Caco-2 (cell line): ENCODE results near the gene RGS7. TPM values are rescaled to one million over a fixed set of nuclear protein-coding genes. Genes with fewer than 3 reads are reported as not detected.

Experiments
- BruUV-seq: library from RNA; stranded (reverse); fragments of 400-500 nt; replicated peaks from 2 replicates; lab custom pipeline; 2021; lab: Mats Ljungman, UMichigan
- CTCF ChIA-PET: fragments of 300-600 bp; sonication (Branson Sonifier 250); formaldehyde crosslinking; loops from one replicate; lab custom pipeline; 2022; ENCODE audit warnings: antibody characterized with exemption; lab: Charles Lee
- POLR2A ChIA-PET: fragments of 300-600 bp; sonication (Branson Sonifier 250); formaldehyde crosslinking; loops from one replicate; lab custom pipeline; 2022; ENCODE audit warnings: antibody characterized with exemption; lab: Charles Lee
- DNase-seq, 2 experiments: peaks; one replicate each; pipeline versions ENCODE4 v3.0.0 to v3.0.0-alpha.2; 2020 to 2022
- H3K27me3 ChIP-seq: replicated peaks from 2 replicates; pipeline ENCODE4 v1.6.0; 2011; ENCODE audit warnings: low read length; ENCODE audit not compliant: control insufficient read depth, insufficient read depth
- H3K36me3 ChIP-seq: 2 replicates; pipeline ENCODE4 v1.5.1; 2011; ENCODE audit warnings: low read length; ENCODE audit not compliant: control insufficient read depth, insufficient read depth
- H3K4me1 ChIP-seq: fragments of 250-450 bp; sonication (Bioruptor Pico); 2 replicates; pipeline ENCODE4 v1.5.1; 2020; ENCODE audit warnings: mild to moderate bottlenecking
- H3K4me3 ChIP-seq: 2 replicates; pipeline ENCODE4 v1.5.1; 2011; ENCODE audit warnings: low read depth, mild to moderate bottlenecking, control low read depth, low read length
- H3K9me3 ChIP-seq: fragments of 250-450 bp; sonication (Bioruptor Pico); 2 replicates; pipeline ENCODE4 v1.5.1; 2020; ENCODE audit warnings: mild to moderate bottlenecking, moderate library complexity
- H3K27ac Mint-ChIP-seq: one replicate; pipeline ENCODE4 v1.8.0; 2022; ENCODE audit warnings: mixed read lengths; ENCODE audit not compliant: unreplicated experiment
- H3K27me3 Mint-ChIP-seq: one replicate; pipeline ENCODE4 v1.8.0; 2022; ENCODE audit warnings: mixed read lengths; ENCODE audit not compliant: insufficient read depth, unreplicated experiment
- H3K36me3 Mint-ChIP-seq: one replicate; pipeline ENCODE4 v1.8.0; 2022; ENCODE audit warnings: mild to moderate bottlenecking, mixed read lengths; ENCODE audit not compliant: insufficient read depth, unreplicated experiment
- H3K4me1 Mint-ChIP-seq: one replicate; pipeline ENCODE4 v1.8.0; 2022; ENCODE audit warnings: low read depth, mixed read lengths; ENCODE audit not compliant: unreplicated experiment
- H3K4me3 Mint-ChIP-seq: one replicate; pipeline ENCODE4 v1.8.0; 2022; ENCODE audit warnings: mild to moderate bottlenecking, moderate library complexity, mixed read lengths; ENCODE audit not compliant: unreplicated experiment
- H3K9me3 Mint-ChIP-seq: one replicate; pipeline ENCODE4 v1.8.0; 2022; ENCODE audit warnings: mixed read lengths; ENCODE audit not compliant: unreplicated experiment
- intact Hi-C: fragments of 100-400 bp; cut with micrococcal nuclease; formaldehyde crosslinking; loops from one replicate; pipeline ENCODE4 v1.10.0; 2022; ENCODE audit not compliant: unreplicated experiment
- total RNA-seq: library from RNA; stranded (reverse); gene quantifications from 2 replicates; pipeline ENCODE4 v1.2.3, GENCODE V29; 2022
- TF ChIP-seq, protein P1 (sequence below), 2 experiments: fragments of 200-600 bp in 1 of 2; IDR thresholded peaks; 1 replicate in 1 of 2; 2 replicates in 1 of 2; pipeline versions ENCODE4 v1.5.1 to v1.8.0; 2011 to 2022; ENCODE audit warnings: antibody characterized with exemption in 1 of 2, control low read depth in 1 of 2, inconsistent platforms in 1 of 2, low read depth in 1 of 2, low read length in 1 of 2, mild to moderate bottlenecking in 1 of 2, moderate library complexity in 1 of 2; ENCODE audit not compliant: insufficient read depth in 1 of 2, severe bottlenecking in 1 of 2, unreplicated experiment in 1 of 2

Gene RGS7
- total RNA-seq, 1 experiment from 2014 or later, result not detected

DNA sequence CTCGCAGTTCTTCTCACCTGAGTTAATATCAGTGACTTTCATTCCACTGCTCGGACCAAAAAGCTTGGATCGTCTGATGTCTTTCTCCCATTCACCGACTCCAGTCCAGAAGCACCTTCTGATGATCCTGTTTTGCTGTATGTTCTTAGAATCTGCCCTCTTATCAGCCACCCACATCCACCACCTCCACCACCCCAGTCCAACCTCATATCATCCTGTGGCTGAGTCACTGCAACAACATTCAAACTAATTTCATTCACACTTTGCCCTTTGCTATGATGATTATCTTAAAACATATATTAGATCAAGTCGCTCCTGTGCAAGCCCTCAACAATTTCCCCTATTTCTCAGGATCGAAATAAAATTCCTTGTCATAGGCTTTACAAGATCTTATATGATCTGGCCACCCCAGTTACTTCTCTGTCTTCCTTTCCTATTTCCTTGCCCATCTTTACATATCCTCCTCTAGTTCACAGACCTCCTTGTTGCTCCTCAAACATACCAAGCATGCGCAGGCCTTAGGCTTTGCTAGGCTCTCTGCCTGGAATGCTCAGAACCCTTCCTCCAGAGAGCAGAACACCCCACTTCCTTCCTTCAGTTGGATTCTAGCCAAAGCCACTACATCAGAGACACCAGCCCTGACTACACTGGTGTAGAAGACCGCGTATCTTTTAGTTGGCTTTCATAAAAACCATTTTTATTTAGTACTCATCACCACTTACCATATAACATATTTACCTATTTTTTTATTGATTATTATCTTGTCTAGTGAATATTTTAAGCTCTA lies 409.4 kb downstream of the RGS7 start:
- no peak for DNase-seq
- H3K27ac Mint-ChIP-seq, result no peak overlapping the region
- intact Hi-C loops, result loop anchor here (1.0 kb wide), 1 partner anchor 59 kb away; no protein-coding TSS in a partner anchor
- H3K4me3 Mint-ChIP-seq, result no peak overlapping the region
- Histone ChIP-seq H3K27me3 (no peaks in the 10 kb centered on the region), H3K4me3 (no peak overlapping the region), H3K4me1 (no peaks in the 10 kb centered on the region), H3K36me3 (no peaks in the 10 kb centered on the region), H3K9me3 (no peaks in the 10 kb centered on the region)
- no peaks in the 10 kb centered on the region for H3K9me3 Mint-ChIP-seq
- ChIA-PET POLR2A (no interaction called here), CTCF (no interaction called here)
- TF ChIP-seq, protein P1, sequence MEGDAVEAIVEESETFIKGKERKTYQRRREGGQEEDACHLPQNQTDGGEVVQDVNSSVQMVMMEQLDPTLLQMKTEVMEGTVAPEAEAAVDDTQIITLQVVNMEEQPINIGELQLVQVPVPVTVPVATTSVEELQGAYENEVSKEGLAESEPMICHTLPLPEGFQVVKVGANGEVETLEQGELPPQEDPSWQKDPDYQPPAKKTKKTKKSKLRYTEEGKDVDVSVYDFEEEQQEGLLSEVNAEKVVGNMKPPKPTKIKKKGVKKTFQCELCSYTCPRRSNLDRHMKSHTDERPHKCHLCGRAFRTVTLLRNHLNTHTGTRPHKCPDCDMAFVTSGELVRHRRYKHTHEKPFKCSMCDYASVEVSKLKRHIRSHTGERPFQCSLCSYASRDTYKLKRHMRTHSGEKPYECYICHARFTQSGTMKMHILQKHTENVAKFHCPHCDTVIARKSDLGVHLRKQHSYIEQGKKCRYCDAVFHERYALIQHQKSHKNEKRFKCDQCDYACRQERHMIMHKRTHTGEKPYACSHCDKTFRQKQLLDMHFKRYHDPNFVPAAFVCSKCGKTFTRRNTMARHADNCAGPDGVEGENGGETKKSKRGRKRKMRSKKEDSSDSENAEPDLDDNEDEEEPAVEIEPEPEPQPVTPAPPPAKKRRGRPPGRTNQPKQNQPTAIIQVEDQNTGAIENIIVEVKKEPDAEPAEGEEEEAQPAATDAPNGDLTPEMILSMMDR (IDR thresholded peaks at IDR 0.05; ENCODE audit: insufficient read depth in 1 of 2, low read depth in 1 of 2, low read length in 1 of 2, severe bottlenecking in 1 of 2, unreplicated experiment in 1 of 2), result no peak
- no peaks in the 10 kb centered on the region for H3K36me3 Mint-ChIP-seq
- peaks cover 5% of the 10 kb centered on the region for H3K27me3 Mint-ChIP-seq
- no TSS peak for BruUV-seq
- H3K4me1 Mint-ChIP-seq, result peaks cover 7% of the 10 kb centered on the region

DNA sequence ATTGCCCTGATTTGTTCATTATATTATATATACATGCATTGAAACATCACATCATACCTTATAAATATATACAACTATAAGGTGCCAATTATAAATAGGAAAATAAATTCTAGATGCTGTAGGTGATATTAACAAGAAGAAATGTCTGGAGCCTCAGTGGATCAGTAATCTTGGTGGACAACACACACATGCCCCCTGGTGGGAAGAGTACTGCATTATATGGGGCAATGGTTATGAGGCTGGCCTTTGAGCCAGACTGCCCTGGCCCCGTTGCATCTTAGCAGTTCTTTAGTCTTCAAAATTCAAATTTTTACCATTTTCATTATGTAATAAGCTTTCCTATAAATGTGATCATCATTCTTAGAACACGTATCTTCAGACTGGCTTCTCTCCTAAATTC lies 410.1 kb downstream of the RGS7 start:
- no TSS peak for BruUV-seq
- Mint-ChIP-seq H3K4me1 (peaks cover 7% of the 10 kb centered on the region), H3K4me3 (no peak overlapping the region), H3K36me3 (no peaks in the 10 kb centered on the region), H3K9me3 (no peaks in the 10 kb centered on the region), H3K27ac (no peak overlapping the region), H3K27me3 (no peaks in the 10 kb centered on the region)
- intact Hi-C loops, result loop anchor here (1.0 kb wide), 1 partner anchor 59 kb away; no protein-coding TSS in a partner anchor
- H3K9me3 ChIP-seq, result no peaks in the 10 kb centered on the region
- ChIA-PET POLR2A (no interaction called here), CTCF (no interaction called here)
- H3K4me3 ChIP-seq, result no peak overlapping the region
- DNase-seq, result peak; percentile 50 to 62
- H3K4me1 ChIP-seq, result no peaks in the 10 kb centered on the region
- no peaks in the 10 kb centered on the region for H3K27me3 ChIP-seq
- H3K36me3 ChIP-seq, result no peaks in the 10 kb centered on the region
- TF ChIP-seq, protein P1 (IDR thresholded peaks at IDR 0.05; ENCODE audit: insufficient read depth in 1 of 2, low read depth in 1 of 2, low read length in 1 of 2, severe bottlenecking in 1 of 2, unreplicated experiment in 1 of 2), result peak; percentile 62 to 71

DNA sequence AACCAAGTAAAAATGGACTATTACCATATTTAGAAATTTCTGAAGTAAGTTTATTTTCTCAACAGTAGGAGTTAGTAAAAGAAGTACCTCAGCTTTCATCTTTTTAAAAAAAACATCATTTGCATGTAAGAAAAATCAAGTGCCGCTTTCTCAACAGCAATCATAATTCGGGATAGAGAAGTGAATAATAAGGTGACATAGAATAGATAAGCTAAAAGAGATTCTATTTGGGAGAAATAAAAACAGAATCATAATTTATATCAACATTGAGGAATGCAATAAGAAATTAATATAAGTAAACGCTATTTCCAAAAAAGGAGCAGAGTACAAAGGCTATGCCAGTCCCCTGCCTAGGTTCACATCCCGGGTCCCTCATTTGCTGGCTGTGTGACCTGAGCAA lies 414.1 kb downstream of the RGS7 start:
- Mint-ChIP-seq H3K27ac (no peak overlapping the region), H3K4me3 (no peak overlapping the region), H3K27me3 (no peaks in the 10 kb centered on the region), H3K4me1 (peaks cover 5% of the 10 kb centered on the region), H3K9me3 (peaks cover 10% of the 10 kb centered on the region), H3K36me3 (no peaks in the 10 kb centered on the region)
- Histone ChIP-seq H3K27me3 (no peaks in the 10 kb centered on the region), H3K9me3 (no peaks in the 10 kb centered on the region), H3K4me3 (no peak overlapping the region), H3K36me3 (no peaks in the 10 kb centered on the region), H3K4me1 (no peaks in the 10 kb centered on the region)
- no TSS peak for BruUV-seq
- intact Hi-C loops, result no loop called here
- CTCF ChIA-PET, result no interaction called here
- TF ChIP-seq, protein P1 (IDR thresholded peaks at IDR 0.05; ENCODE audit: insufficient read depth in 1 of 2, low read depth in 1 of 2, low read length in 1 of 2, severe bottlenecking in 1 of 2, unreplicated experiment in 1 of 2), result no peak
- no peak for DNase-seq
- POLR2A ChIA-PET, result no interaction called here
